GM18505 (cell line): ENCODE results near the gene HEMK1.
A peak's percentile ranks its signal among the peaks of the same experiment; 100 is the strongest.

Experiments
- ATAC-seq: cut with Tn5 transposase; IDR thresholded peaks from one replicate; pipeline ENCODE4 v1.9.1; 2021; ENCODE audit not compliant: unreplicated experiment
- POLR2A ChIP-seq: IDR thresholded peaks from 4 replicates; pipeline ENCODE4 v1.6.1; 2011; ENCODE audit warnings: borderline replicate concordance; ENCODE audit not compliant: insufficient read depth, insufficient read length; ENCODE audit errors: extremely low read depth

Gene HEMK1, protein sequence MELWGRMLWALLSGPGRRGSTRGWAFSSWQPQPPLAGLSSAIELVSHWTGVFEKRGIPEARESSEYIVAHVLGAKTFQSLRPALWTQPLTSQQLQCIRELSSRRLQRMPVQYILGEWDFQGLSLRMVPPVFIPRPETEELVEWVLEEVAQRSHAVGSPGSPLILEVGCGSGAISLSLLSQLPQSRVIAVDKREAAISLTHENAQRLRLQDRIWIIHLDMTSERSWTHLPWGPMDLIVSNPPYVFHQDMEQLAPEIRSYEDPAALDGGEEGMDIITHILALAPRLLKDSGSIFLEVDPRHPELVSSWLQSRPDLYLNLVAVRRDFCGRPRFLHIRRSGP

GRCh38 chr3:50568947-50569749, at the start of gene HEMK1:
Gene HEMK1, plus strand, starts transcription at chr3:50569522. Its CDS starts 1,583 bp downstream, at chr3:50571105.
- TF ChIP-seq POLR2A, result peak; percentile 63
- peak; percentile 58 for ATAC-seq

DNA sequence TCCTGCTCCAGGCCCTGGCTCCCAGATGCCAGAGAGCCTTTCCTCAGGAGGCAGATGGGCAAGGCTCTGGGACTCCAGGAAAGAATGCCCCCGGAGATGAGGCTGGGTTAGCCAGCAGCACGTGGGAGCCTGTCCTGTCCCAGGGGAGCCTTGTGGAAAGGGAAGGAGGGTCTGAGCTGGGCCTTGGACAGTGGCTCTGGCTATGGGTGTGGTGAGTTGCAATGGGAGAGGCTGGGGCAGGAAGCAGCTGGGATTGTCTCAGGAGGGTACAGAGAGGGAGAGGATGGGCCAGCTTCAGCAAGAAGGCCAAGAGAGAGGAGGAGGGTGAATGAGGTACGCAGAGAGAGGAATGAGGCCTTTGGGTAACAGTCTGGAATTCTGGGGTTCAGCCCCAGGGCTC, 48.5 kb upstream of the HEMK1 start:
- no peak for TF ChIP-seq POLR2A
- no peak for ATAC-seq

DNA sequence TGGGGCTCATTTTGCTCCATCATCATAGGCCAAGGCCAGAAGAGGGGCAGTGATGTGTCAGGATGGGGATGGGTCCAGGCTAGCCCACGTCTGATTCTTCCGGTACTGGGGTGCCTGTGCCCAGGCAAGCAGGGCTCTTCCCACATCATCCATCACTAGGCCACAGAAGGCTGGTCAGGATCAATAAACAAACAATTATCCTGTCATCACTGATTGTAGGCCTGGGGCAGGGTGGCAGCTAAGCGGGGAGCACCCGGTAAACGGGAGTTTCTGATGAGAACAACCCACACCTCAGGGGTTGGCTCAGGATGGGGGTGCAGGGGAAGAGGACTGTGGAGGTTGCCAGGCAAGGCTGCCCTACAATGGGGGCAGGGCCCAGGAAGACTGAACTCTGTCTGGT, 47.8 kb upstream of the HEMK1 start:
- ATAC-seq, result no peak
- no peak for TF ChIP-seq POLR2A

- no peak for ATAC-seq
These were observed 46.0 kb upstream of the HEMK1 start for GRCh38 chr3:50523279-50523811.

GRCh38 chr3:50524746-50525145, 44.6 kb upstream of the HEMK1 start:
- TF ChIP-seq POLR2A, result no peak
- no peak for ATAC-seq

More at GRCh38 chr3:50523279-50523811, 46.0 kb upstream of the HEMK1 start:
- TF ChIP-seq POLR2A, result no peak

DNA sequence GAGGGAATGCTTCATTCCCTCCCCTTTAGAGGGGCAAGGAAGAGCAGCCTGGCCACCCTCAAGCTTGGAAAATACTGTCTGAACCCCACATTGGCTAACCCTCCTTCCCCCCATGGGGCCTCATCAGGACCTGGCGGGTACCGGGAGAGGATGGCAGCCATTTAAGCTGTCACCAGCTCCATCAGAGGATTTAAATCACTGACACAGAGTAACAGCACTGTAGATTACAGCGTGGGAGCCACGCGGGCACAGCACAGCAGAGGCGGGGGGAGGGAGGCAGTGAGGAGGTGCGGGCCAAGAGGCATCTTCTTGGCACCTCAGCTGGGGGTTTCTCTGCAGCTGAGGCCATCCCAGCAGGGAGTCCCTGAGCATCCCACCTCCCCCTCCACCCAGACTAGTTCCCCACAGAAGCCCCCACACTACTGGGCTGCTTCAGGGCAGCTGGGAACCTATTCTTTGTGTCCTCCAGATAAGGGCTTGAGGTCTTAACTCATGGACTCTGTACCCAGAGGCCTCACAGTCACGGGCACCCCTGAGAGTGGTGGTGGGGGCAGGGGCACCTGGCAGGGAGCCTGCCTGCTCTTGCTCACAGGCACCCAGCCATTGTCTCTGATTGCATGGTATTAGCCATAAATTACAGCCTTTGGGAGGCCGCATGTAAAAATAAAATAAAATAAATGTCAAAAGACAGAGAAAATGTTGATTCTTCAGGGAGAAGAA, 44.0 kb upstream of the HEMK1 start:
- TF ChIP-seq POLR2A, result no peak

GRCh38 chr3:50525987-50526386, 43.3 kb upstream of the HEMK1 start:
- no peak for ATAC-seq
- no peak for TF ChIP-seq POLR2A

More for the DNA sequence above, 44.0 kb upstream of the HEMK1 start:
- ATAC-seq, result no peak

DNA sequence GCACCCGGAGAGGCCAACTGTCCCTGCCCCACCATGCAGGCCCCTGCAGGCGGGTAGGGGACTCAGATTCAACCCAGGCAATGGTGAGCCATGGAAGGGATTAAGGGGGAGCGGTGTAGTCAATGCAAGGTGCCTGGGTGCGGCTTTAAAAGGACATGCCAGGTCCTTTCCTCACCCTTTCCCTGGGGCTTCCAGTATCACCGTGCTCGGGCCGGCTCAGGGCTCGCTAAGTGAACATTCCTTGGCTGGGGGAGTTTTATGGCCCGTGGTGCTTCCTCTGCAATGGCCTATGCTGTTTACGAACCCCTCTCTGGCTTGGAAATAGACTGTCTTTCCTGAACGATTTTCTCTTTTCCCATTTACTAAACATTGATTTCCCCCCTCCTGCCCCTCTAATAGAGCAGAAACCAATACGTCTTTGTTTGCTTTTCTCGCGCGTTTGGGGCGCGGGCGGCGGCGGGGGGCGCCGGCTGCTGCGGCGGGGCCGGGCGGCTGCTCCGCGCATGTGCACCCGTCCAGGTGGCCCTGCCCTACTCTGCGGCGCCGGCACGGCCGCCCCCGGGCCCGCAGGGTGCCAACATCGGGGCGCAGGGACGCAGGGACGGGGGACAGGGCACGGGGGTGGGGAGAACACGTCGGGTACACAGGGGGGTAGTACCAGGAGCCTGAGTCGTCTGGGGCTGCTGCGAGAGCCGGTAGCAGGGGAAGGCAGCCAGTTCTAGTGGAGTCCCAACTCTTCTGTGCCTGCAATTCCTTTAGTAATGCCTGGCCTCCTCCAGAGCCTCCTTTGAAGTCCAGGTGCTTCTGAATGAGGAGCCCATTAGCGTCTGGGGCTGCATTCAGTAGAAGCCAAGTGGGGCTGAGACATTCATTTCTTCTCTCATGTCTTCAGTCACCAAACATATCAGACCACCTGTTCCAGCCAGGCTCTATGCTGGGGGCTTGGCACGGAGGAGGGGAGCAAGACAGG, 39.0 kb upstream of the HEMK1 start:
- ATAC-seq, result no peak
- no peak for TF ChIP-seq POLR2A

DNA sequence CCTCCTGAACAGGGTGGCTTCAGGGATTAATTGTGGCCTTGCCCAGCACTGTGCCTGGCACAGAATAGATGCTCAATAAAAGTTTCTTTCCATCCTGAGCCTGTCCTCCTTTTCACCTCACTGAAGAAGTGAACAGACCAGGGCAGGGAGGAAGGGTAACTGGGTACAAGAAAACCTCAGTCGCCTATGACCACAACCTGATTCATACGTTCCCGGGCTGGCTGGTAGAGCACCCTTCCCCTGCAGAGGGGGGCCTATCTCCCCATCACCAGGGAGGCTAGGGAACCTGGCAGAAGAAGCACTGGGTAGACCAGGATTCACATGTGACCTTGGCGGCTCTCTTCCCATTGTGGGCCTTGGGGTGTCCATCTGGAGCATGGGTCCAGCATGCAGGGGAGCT, 38.1 kb upstream of the HEMK1 start:
- no peak for ATAC-seq

GRCh38 chr3:50532062-50532705, 37.1 kb upstream of the HEMK1 start:
- no peak for ATAC-seq
- no peak for TF ChIP-seq POLR2A

More for the DNA sequence above, 38.1 kb upstream of the HEMK1 start:
- no peak for TF ChIP-seq POLR2A

DNA sequence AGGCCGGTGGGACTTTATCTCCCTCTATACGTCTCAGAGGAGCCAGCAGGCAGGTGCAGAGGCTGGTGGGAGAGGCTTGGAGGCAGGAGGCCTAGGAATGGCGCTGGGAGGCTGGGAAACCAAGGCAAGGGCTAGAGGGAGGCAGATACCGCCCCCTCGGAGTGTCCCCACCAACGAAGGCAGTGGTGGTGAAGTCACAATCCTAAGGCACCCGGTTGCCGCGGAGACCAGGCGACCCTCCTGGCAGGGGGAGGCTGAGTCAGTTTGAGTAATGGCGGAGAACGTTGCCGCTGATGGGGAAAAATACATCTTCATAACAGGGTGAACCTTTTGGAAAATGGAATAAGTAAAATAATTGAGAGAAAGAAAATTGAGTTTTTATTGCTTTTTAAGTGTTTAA, 36.0 kb upstream of the HEMK1 start:
- ATAC-seq, result no peak
- no peak for TF ChIP-seq POLR2A
